Effector memory CD4-positive, alpha-beta T cell (primary cell): ENCODE results near the gene SLC38A9.
"Not testable (repeated sequence)": the region's sequence is repeated elsewhere in the genome, so short reads cannot be mapped to it uniquely, and the experiment has no call there.

Experiments used
- DNase-seq, 3 donors: peaks; one replicate each; pipeline ENCODE4 v3.0.0-alpha.2; 2020
- H3K27ac ChIP-seq: 2 replicates; pipeline ENCODE4 v1.7.0; 2013; ENCODE audit warnings: mild to moderate bottlenecking, low read length, moderate library complexity; ENCODE audit not compliant: insufficient read depth, poor library complexity, severe bottlenecking
- H3K27me3 ChIP-seq: replicated peaks from 2 replicates; pipeline ENCODE4 v1.7.0; 2013; ENCODE audit warnings: mild to moderate bottlenecking, low read length; ENCODE audit not compliant: insufficient read depth, control insufficient read depth, poor library complexity, severe bottlenecking
- H3K36me3 ChIP-seq: 2 replicates; pipeline ENCODE4 v1.7.0; 2013; ENCODE audit warnings: mild to moderate bottlenecking, low read length, moderate library complexity; ENCODE audit not compliant: control insufficient read depth, insufficient read depth
- H3K4me1 ChIP-seq: 2 replicates; pipeline ENCODE4 v1.7.0; 2013; ENCODE audit warnings: low read length, mild to moderate bottlenecking; ENCODE audit not compliant: control insufficient read depth, insufficient read depth, poor library complexity, severe bottlenecking
- H3K4me3 ChIP-seq: 2 replicates; pipeline ENCODE4 v1.7.0; 2013; ENCODE audit warnings: low read length, low read depth, mild to moderate bottlenecking; ENCODE audit not compliant: insufficient read depth, poor library complexity, severe bottlenecking
- H3K9me3 ChIP-seq: 2 replicates; pipeline ENCODE4 v1.7.0; 2013; ENCODE audit warnings: mild to moderate bottlenecking, low read length, moderate library complexity; ENCODE audit not compliant: control insufficient read depth

The SLC38A9 gene

GRCh38 chr5:55607309-55607708 is 104.8 kb downstream of the SLC38A9 start:
- H3K27me3 ChIP-seq, H3K4me3 ChIP-seq, H3K4me1 ChIP-seq, DNase-seq, H3K36me3 ChIP-seq, H3K27ac ChIP-seq, H3K9me3 ChIP-seq: not testable (repeated sequence)

GRCh38 chr5:55604611-55605067 is 107.5 kb downstream of the SLC38A9 start:
- H3K27me3 ChIP-seq: no peaks in the 10 kb centered on the region
- H3K4me3 ChIP-seq: no peak overlapping the region
- H3K27ac ChIP-seq: no peak overlapping the region
- H3K4me1 ChIP-seq: no peaks in the 10 kb centered on the region
- no peak for DNase-seq
- no peaks in the 10 kb centered on the region for H3K9me3 ChIP-seq
- no peaks in the 10 kb centered on the region for H3K36me3 ChIP-seq

- no peak overlapping the region for H3K27ac ChIP-seq
- no peak overlapping the region for H3K4me3 ChIP-seq
- no peak for DNase-seq
- no peaks in the 10 kb centered on the region for H3K27me3 ChIP-seq
- no peaks in the 10 kb centered on the region for H3K4me1 ChIP-seq
- no peaks in the 10 kb centered on the region for H3K36me3 ChIP-seq
- H3K9me3 ChIP-seq: no peaks in the 10 kb centered on the region
Observed at GRCh38 chr5:55603922-55604321, 108.2 kb downstream of the SLC38A9 start.

- H3K9me3 ChIP-seq: no peaks in the 10 kb centered on the region
- H3K27ac ChIP-seq: no peak overlapping the region
- H3K36me3 ChIP-seq: no peaks in the 10 kb centered on the region
- no peak overlapping the region for H3K4me3 ChIP-seq
- no peaks in the 10 kb centered on the region for H3K27me3 ChIP-seq
- H3K4me1 ChIP-seq: no peaks in the 10 kb centered on the region
- no peak for DNase-seq
Observed at GRCh38 chr5:55601628-55602027, 110.5 kb downstream of the SLC38A9 start.

GRCh38 chr5:55601204-55601618 is 110.9 kb downstream of the SLC38A9 start:
- no peak for DNase-seq
- no peaks in the 10 kb centered on the region for H3K36me3 ChIP-seq
- no peak overlapping the region for H3K4me3 ChIP-seq
- H3K27ac ChIP-seq: no peak overlapping the region
- H3K4me1 ChIP-seq: no peaks in the 10 kb centered on the region
- no peaks in the 10 kb centered on the region for H3K27me3 ChIP-seq
- H3K9me3 ChIP-seq: no peaks in the 10 kb centered on the region

- Histone ChIP-seq H3K36me3 (no peaks in the 10 kb centered on the region), H3K27me3 (no peaks in the 10 kb centered on the region), H3K4me3 (no peak overlapping the region), H3K4me1 (no peaks in the 10 kb centered on the region), H3K27ac (no peak overlapping the region), H3K9me3 (no peaks in the 10 kb centered on the region)
- no peak for DNase-seq
Observed at GRCh38 chr5:55600497-55601203, 111.5 kb downstream of the SLC38A9 start.

GRCh38 chr5:55600086-55600485 is 112.0 kb downstream of the SLC38A9 start:
- H3K27ac ChIP-seq: no peak overlapping the region

GRCh38 chr5:55599148-55600050 is 112.7 kb downstream of the SLC38A9 start:
- no peaks in the 10 kb centered on the region for H3K4me1 ChIP-seq
- no peaks in the 10 kb centered on the region for H3K27me3 ChIP-seq
- H3K36me3 ChIP-seq: no peaks in the 10 kb centered on the region
- H3K9me3 ChIP-seq: no peaks in the 10 kb centered on the region
- H3K4me3 ChIP-seq: no peak overlapping the region
- no peak overlapping the region for H3K27ac ChIP-seq
- DNase-seq: no peak

More at GRCh38 chr5:55600086-55600485, 112.0 kb downstream of the SLC38A9 start:
- Histone ChIP-seq H3K36me3 (no peaks in the 10 kb centered on the region), H3K4me1 (no peaks in the 10 kb centered on the region), H3K27me3 (no peaks in the 10 kb centered on the region), H3K9me3 (no peaks in the 10 kb centered on the region), H3K4me3 (no peak overlapping the region)
- DNase-seq: no peak

- Histone ChIP-seq H3K27me3 (no peaks in the 10 kb centered on the region), H3K27ac (no peak overlapping the region), H3K4me1 (no peaks in the 10 kb centered on the region), H3K36me3 (no peaks in the 10 kb centered on the region), H3K4me3 (no peak overlapping the region), H3K9me3 (no peaks in the 10 kb centered on the region)
- DNase-seq: no peak
Observed at GRCh38 chr5:55597014-55597981, 114.8 kb downstream of the SLC38A9 start.
